ENCODE measurements around the gene ANXA8.
"Not testable (repeated sequence)": the region's sequence is repeated elsewhere in the genome, so short reads cannot be mapped to it uniquely, and the experiment has no call there.

GRCh38 chr10:47472647-47473046, 11.3 kb downstream of the ANXA8 start:
- TF ChIP-seq POLR2A (IDR thresholded peaks at IDR 0.05; ENCODE audit: low read length); GATA1 (IDR thresholded peaks at IDR 0.05; ENCODE audit: low read depth, low read length): not testable (repeated sequence)
